HG02610 (cell line): Measurements from ENCODE around the gene ZC3H18.
"Not testable (repeated sequence)": the region's sequence is repeated elsewhere in the genome, so short reads cannot be mapped to it uniquely, and the experiment has no call there.

ENCODE experiments used
- ATAC-seq: cut with Tn5 transposase; IDR thresholded peaks from one replicate; pipeline ENCODE4 v1.9.1; 2021; ENCODE audit warnings: mild to moderate bottlenecking, moderate library complexity; ENCODE audit not compliant: unreplicated experiment

Gene ZC3H18

GRCh38 chr16:88651989-88652761 is 82.0 kb downstream of the ZC3H18 start:
- ATAC-seq = no peak

- no peak for ATAC-seq
Measured at GRCh38 chr16:88652762-88653063, 82.5 kb downstream of the ZC3H18 start.

- ATAC-seq = no peak
Measured at GRCh38 chr16:88653101-88653500, 82.9 kb downstream of the ZC3H18 start.

DNA sequence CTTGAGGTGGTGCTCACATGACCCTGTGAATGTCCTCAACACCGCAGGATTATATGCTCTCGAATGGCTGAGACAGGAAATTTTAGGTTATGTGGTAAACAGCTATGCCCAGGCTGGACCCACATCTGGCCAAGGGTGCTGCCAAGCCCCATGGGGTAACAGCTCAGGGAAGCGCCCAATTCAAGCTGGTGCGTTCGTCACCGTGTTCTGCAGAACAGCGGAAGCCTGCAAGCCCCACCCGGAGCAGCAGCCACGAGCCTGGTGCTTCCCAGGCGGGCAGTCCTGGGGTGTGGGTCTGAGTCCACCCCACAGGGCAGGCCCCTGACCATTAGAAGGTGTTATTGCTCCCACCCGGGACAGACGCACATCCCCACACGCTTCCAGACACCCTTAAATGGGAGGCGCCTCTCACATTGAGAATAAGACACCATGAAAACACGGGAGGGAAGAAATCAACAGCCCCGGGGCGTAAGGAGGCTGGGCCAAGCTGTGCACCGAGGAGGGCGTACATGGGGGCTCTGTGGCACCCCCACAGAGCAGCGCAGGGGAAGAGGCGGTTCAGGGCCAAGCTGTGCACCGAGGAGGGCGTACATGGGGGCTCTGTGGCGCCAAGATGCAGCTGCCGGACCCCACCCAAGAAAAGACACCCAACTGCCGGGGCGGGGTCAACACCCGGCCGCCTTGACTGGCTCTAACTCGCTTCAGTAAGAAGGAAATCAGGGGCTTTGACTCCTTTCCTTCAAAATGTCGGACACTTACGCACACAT is 83.6 kb downstream of the ZC3H18 start:
- no peak for ATAC-seq

GRCh38 chr16:88654363-88655052 is 84.3 kb downstream of the ZC3H18 start:
- ATAC-seq = no peak

DNA sequence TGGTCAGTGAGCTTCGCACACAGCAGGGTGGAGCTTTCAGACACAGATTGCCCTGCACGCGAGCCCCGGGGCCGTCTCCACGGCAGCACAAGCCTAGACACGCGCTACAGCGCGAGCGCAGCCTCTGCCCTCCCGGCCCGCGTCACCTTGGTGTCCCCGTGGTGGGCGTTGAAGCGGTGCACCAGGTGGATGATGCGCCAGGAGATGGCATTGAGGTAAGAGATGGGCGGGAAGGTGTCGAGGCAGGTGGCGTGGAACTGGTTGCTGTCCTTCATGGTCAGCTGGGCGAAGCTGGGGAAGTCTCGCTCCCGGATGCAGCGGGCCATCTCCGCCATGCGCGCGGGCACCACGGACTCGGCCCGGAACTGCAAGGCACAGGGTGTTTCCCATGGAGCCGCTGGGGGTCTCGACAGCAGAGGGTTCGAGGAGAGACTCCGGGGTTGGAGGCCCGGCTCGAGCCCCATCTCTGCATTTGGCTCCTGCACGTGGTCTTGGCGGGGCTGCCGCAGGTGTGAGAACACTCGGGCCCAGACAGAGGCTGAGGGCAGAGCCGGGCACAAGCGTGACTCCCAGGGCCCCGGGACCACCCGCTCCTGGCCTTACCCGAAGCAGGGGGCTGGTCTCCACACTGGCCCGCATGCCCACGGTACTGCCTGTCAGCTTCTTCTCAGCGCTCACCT is 85.0 kb downstream of the ZC3H18 start:
- ATAC-seq = no peak

- no peak for ATAC-seq
Measured at GRCh38 chr16:88655733-88656281, 85.6 kb downstream of the ZC3H18 start.

GRCh38 chr16:88656291-88656980 is 86.2 kb downstream of the ZC3H18 start:
- no peak for ATAC-seq

GRCh38 chr16:88657371-88657770 is 87.2 kb downstream of the ZC3H18 start:
- no peak for ATAC-seq

- no peak for ATAC-seq
Measured at GRCh38 chr16:88658714-88659113, 88.5 kb downstream of the ZC3H18 start.

- no peak for ATAC-seq
Measured at GRCh38 chr16:88659160-88659559, 89.0 kb downstream of the ZC3H18 start.

GRCh38 chr16:88661468-88661867 is 91.3 kb downstream of the ZC3H18 start:
- no peak for ATAC-seq

GRCh38 chr16:88662222-88662842 is 92.1 kb downstream of the ZC3H18 start:
- ATAC-seq = no peak

- ATAC-seq = peak; percentile 93
Measured at GRCh38 chr16:88662843-88663606, 92.8 kb downstream of the ZC3H18 start, which contains the start of gene MVD. Gene MVD, minus strand, starts transcription at chr16:88663091. Its CDS starts 11 bp downstream, at chr16:88663080.

GRCh38 chr16:88665148-88665547 is 94.9 kb downstream of the ZC3H18 start:
- no peak for ATAC-seq

GRCh38 chr16:88665570-88665969 is 95.4 kb downstream of the ZC3H18 start:
- no peak for ATAC-seq

GRCh38 chr16:88667461-88667860 is 97.3 kb downstream of the ZC3H18 start:
- no peak for ATAC-seq

GRCh38 chr16:88669493-88669892 is 99.3 kb downstream of the ZC3H18 start:
- not testable (repeated sequence) for ATAC-seq

DNA sequence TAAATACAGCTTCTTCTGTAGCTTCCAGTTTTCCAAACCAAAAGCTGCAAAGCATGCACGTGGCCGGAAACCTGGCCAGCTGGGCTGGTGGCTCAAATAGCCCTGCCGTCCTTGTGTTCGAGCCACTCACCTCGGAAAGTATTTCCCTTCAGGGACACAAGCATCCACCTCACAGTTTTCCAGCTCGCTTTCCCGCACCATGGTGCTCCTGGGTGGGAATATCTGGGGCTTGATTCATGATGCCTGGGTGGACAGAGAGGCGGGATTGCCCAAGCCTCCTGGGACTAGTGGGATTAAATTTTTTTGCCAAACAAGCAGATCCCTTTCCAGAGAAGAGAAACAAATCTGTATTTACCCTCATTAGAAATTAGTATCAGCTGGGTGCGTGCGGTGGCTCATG is 99.8 kb downstream of the ZC3H18 start:
- ATAC-seq = no peak
